Choroid plexus epithelial cell (primary cell): ENCODE data around the gene ANO4.
"Not testable (repeated sequence)": the region's sequence is repeated elsewhere in the genome, so short reads cannot be mapped to it uniquely, and the experiment has no call there.

Source experiments
- DNase-seq: peaks from one replicate; pipeline ENCODE4 v3.0.0-alpha.2; 2010; ENCODE audit warnings: low read depth
- H3K4me3 ChIP-seq: 2 replicates; pipeline ENCODE4 v1.5.1; 2011; ENCODE audit warnings: low read depth, mild to moderate bottlenecking, control low read depth, low read length, moderate library complexity
- CTCF ChIP-seq: conservative IDR thresholded peaks from 2 replicates; pipeline ENCODE4 v1.5.1; 2011; ENCODE audit warnings: low read depth, mild to moderate bottlenecking, control low read depth, inconsistent platforms, low read length, moderate library complexity

Gene ANO4

GRCh38 chr12:101087920-101088319 lies 293.3 kb downstream of the ANO4 start:
- H3K4me3 ChIP-seq: no peak overlapping the region
- DNase-seq: no peak
- no peak for TF ChIP-seq CTCF

GRCh38 chr12:101089271-101089670 lies 294.7 kb downstream of the ANO4 start:
- no peak overlapping the region for H3K4me3 ChIP-seq
- no peak for DNase-seq
- no peak for TF ChIP-seq CTCF

- DNase-seq, H3K4me3 ChIP-seq: not testable (repeated sequence)
These were observed 295.6 kb downstream of the ANO4 start for GRCh38 chr12:101090222-101090621.

- no peak for TF ChIP-seq CTCF
- no peak for DNase-seq
- no peak overlapping the region for H3K4me3 ChIP-seq
These were observed 303.4 kb downstream of the ANO4 start for GRCh38 chr12:101097829-101098580.

- H3K4me3 ChIP-seq: no peak overlapping the region
- no peak for TF ChIP-seq CTCF
- no peak for DNase-seq
These were observed 312.6 kb downstream of the ANO4 start for GRCh38 chr12:101107032-101107763.

GRCh38 chr12:101108130-101108529 lies 313.6 kb downstream of the ANO4 start:
- DNase-seq: no peak

GRCh38 chr12:101110866-101111265 lies 316.3 kb downstream of the ANO4 start:
- TF ChIP-seq CTCF: no peak
- DNase-seq: no peak
- H3K4me3 ChIP-seq: no peak overlapping the region

More at GRCh38 chr12:101108130-101108529, 313.6 kb downstream of the ANO4 start:
- TF ChIP-seq CTCF: no peak
- H3K4me3 ChIP-seq: no peak overlapping the region
